G401.6 (cell line): Measurements from ENCODE around the gene SLC30A1.
"Not testable (repeated sequence)": the region's sequence is repeated elsewhere in the genome, so short reads cannot be mapped to it uniquely, and the experiment has no call there.

Source experiments
- FAIRE-seq: peaks from 2 replicates; lab custom pipeline; 2012; peaks lifted over from hg19 to GRCh38; lab: Jason Lieb, UNC

Gene SLC30A1

DNA sequence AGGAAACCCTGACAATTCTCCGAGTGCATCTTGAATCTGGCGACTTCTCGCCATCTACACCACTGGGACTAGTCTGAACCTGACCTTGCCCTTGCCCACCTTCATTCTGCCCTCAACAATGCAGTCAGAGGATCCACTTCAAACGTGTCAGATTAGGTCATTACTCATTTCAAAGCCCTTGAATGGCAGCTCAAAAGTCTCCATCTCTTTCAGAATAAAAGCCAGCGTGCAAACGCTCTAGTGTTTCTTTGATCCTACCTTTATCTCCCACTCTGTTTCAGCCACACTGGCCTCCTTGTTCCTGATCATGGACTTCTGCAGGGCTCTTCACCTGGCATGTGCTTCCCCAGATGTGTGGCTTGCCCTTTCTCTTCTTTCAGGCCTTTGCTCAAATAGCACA, 31.3 kb downstream of the SLC30A1 start:
- no peak for FAIRE-seq

DNA sequence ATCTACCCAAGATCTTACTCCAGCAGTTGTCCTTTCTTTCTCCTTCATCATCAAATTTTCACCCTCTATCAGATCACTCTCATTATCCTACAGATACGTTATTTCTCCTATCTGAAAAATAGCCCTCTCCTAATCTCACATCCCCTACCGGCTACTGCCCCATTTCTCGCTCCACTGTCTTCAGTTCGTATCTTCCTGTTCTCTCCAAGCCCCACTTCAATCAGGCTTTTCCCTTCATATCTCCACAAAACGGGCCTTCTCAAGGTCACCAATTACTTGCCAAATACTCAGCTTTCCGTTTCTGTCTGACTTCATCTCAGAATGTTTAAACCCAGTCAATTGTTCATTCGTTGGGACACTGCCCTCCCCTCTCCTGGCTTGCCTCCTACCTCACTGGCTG, 32.4 kb downstream of the SLC30A1 start:
- FAIRE-seq: no peak

DNA sequence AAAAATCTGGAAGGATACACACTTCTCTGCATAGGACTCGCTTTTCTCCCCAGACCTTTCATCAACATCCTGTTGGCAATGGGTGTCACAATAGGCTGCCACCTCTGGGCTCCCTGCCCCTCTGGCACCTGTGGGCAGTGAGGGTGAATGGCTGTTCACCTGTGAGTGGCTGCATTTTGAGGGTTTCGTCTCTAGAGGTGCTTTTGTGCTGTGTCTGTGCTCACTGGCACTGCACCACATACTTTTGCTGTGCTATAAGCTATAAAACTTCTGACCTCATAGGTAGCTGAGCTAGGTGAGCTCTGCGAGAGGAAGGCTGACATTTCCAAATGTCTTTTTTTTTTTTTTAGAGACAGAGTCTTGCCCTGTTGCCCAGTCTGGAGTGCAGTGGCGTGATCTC, 35.9 kb downstream of the SLC30A1 start:
- FAIRE-seq: no peak

DNA sequence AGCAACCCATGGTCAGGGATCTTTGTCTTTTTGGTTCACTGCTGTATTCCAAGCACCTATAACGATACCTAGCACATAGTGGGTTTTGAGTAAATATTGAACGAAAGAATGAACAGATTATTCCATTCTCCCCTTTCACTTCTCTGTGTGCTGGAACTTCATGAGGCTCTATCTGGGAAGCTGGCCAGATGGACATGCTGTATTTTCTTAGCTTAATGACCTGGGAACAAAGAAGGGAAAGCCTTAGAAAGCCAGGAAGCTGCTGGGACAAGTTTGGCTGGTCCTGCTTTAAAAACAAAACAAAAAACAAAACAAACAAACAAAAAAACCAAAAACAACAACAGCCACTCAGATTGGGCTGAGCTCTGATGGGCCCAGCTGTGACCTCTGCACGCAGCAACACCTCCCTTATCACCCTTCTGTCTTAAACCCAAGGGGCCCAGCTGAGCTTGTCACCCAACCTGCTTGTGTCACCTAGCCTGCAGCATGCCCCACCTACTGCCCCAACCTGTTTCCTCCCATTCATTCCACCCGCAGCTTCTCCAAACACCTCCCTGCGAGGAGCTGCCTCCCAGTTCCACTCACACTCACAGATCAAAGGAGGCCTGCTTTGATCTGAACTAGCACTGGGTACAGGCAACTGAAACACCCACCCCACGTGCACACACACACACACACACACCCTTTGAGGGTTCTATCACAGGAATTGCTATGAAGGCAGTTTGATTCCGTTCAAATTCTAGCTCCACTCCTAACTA, 37.1 kb downstream of the SLC30A1 start:
- no peak for FAIRE-seq

DNA sequence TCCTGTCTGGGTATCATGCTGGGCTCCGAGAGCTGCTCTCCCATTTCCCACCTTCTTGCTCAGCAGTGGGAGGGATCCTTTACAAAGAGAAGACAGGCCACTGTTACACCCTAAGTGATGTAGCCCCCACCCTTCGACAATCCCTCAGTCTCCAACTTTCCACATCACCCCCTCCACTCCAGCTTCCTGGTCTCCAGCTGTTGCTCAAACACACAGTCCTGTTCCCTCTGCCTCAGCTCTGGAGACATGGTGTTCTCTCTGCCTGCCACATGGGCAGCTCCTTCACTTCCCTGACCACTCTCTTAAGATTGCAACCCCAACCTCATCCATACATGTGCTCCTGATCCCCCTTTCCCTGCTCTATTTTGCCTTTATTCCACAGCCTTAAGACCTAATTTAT, 37.7 kb downstream of the SLC30A1 start:
- no peak for FAIRE-seq

DNA sequence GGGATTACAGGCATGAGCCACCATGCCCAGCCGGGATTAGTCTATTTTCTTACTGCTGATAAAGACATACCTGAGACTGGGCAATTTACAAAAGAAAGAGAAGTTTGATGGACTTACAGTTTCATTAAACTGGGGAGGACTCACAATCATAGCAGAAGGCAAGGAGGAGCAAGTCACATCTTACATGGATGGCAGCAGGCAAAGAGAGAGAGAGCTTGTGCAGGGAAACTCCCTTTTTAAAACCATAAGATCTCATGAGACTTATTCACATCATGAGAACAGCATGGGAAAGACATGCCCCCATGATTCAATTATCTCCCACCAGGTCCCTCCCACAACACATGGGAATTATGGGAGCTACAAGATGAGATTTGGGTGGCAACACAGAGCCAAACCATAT, 38.1 kb downstream of the SLC30A1 start:
- FAIRE-seq: not testable (repeated sequence)

DNA sequence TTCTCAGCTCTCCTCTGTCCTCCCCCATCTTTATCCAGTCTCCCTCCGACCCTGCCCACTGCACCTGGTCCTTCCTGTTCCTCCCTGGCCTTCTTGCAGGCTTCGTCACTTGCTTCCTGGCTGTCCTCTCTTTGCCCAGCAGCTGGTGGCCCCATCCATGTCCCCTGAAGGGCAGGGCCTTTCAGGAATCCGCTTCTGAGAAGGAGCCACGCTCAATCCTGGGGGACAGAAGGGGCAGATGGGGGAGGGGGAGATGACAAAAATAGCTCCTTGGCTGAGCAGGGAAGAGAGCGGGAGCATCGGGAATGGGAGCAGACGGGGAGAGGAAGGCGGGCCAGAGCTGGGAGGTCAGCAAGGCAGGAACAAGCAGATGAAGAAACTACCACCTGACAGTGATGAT, 40.7 kb downstream of the SLC30A1 start:
- FAIRE-seq: no peak

DNA sequence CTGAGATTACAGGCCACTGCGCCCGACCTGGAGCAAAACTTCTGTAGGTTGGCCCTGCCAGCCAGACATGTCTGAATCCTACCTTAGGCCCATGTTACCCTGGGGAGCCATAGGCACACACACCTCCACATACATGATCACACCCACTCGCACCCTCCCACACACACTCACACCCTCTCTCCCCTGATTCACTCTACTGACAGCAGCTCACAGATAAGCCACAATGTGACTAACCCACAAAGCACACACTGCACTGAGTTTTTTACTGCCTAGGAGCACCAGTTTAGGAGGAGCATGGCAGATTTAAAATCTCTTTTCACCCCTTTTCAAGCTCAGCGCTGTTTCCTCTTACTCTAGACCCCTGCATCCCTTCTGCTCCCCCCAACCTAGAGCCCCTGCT, 41.7 kb downstream of the SLC30A1 start:
- FAIRE-seq: no peak

DNA sequence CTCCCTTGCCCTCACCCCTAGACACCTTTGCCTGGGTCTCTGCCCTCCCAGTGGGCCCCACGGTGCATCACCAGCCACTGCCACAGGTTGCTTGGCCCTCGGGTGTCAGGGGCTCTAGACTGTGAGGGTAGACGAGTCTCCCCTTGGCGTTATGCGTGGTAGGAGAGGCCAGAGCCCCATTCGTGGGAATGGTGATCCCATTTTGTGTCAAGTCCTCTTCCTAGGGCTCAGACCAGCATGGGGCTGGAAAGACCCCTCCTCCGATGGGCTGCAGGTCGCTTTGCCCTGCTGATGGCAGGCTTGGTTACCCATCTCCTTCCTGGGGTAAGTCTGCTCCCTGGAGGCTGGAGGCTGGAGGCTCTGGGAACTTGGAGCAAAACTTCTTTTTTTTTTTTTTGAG, 42.4 kb downstream of the SLC30A1 start:
- no peak for FAIRE-seq

DNA sequence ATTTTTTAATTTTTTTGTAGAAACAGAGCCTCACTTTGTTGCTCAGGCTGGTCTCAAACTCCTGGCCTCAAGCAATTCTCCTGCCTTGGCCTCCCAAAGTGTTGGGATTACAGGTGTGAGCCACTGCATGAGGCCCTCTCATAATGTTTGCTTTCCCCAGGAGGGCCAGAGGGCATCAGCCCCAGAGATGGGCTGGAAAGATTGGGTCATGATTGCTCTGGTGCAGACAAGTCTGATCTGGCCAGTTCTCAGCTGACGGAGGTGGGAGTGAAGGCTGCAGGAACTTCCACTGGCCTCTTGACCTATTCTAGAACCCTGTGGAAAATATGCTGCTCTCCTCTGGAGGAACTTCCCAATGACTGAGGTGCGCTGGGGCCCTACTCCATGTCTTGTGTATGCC, 43.6 kb downstream of the SLC30A1 start:
- no peak for FAIRE-seq

DNA sequence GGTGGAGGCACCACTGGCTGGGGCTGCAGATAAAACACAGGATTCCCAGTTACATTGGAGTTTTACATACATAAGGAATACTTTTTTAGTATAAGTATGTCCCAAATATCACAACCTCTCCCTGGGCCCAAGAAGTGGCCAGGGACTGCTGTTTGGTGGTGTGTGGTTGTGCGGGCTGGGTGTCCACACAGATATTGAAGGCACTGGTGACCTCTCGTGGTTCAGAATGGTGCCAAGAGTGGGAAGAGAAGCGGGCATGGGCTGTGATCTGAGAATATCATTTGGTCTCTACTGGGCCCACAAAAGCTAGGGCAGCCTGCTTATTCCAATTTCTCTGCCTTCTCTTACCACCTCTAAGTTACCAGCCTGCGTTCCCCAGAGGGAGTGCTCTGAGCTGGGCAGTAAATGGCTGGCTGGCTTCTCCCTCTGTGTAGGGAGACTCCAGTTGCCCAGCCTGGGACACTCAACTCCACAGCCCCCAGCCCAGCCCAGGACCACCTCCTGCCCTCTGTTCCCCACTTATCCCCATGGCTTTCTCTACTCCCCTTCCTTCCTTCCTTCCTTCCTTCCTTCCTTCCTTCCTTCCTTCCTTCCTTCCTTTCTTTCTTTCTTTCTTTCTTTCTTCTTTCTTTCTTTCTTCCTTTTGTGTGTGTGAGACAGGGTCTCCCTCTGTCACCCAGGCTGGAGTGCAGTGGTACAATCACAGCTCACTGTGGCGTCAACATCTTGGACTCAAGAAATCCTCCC, 44.2 kb downstream of the SLC30A1 start:
- FAIRE-seq: no peak

DNA sequence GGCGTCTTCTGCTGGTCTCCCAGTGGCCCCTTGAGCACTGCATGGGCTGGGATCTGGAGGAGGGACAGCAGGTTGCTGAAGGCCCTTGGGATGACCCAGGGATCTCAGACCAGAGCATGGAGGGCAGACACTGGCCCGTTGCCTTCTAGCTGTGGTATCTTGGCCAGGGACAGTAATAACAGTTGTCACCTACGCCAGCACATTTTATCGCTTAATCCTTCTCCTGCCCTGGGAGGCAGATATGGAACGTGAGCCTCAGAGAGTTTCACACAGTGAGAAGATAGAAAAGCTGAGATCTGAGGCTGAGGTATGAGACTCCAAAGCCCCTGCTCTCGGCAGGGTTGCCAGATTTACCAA, 46.9 kb downstream of the SLC30A1 start:
- no peak for FAIRE-seq

DNA sequence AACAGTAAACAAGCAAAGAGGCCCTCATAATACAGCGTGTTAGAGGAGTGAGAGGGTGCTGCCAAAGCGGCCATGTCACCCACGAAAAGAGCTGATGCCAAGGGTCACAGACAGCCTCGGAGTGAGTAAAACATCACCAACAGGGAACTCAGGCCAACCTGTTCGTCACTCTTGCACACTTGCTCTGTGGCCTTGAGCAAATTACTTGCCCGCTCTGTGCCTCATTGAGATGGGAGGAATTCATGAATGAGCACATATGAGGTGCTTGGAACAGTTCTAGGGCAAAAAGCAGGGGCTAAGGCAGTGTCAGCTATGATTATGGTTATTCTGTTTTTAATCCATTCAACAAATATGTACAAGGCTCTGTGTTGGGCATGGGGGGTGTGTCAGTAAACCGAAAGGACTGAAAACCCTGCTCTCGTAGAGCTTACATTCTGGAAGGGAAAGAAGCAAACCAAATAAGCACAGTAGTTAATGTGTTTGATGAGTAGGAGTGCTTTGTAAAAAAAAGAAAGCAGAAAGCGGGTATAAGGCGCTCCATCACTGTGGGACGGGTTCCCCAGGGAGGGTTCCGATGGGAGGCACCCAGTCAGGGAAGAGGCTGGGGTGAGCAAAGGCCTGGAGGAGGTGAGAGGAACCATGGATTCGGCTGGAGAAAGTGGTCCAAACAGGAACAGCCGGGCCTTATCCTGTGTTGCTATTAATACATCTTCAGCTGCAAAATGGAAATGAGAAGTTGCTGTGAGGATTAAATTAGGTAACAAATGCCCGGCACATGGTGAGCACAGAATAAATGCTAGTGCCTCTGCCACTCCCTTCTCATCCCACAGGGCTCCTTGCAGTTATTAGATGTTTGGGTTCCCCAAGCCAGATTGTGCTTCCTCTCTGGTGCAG, 47.5 kb downstream of the SLC30A1 start:
- no peak for FAIRE-seq

DNA sequence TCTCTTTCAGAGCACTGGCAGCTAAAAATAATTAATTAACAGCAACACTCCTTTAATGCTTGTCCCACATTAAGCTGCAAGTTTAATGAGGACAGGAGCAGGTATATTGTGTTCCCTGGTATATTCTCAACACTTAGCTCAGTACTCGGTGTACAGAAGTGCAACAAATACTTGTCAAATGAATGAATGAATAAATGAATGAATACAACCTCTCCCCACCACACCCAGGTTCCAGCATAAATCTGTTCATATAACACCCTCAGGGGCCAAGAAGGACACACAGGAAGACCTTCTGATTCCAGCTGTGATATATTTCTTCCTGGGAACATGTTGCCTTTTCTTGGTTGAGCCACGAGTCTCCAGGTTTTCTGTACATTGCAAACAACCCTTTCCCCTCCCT, 48.9 kb downstream of the SLC30A1 start:
- FAIRE-seq: no peak

DNA sequence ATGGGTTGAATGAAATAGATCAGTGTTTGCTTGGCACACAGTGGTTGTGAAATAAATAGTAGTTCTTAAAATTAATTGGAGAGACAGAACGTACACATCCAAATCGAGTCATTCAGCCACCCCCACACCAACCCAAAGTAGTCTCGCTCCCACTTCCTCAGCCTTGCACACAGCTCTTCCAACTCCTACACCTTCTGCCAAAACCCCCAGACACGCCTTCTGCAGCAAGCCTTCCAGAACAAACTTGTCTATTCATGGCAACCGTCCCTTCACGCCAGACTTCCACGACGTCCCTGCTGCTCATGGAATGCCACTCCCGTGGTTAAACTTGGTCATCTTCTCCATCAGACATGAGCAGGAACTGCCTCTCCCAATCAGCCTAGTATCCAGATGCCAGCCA, 49.5 kb downstream of the SLC30A1 start:
- FAIRE-seq: no peak

DNA sequence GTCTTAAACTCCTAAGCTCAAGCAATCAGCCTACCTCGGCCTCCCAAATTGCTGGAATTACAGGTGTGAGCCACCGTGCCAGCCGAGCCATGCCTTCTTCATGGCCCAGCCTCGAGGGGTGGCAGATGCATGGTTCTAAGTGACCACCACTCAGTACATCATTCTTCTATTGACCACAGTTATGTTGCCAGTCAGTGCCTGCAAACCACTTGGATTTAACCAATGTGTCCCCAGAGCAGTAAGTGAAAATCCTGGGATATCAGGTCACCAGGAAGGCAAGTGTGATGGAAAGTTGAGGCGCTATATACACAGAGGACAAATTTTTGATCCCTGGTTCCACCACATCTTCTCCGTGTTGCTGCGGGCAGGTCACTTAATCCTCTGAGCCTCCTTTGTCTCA, 50.0 kb downstream of the SLC30A1 start:
- FAIRE-seq: no peak

DNA sequence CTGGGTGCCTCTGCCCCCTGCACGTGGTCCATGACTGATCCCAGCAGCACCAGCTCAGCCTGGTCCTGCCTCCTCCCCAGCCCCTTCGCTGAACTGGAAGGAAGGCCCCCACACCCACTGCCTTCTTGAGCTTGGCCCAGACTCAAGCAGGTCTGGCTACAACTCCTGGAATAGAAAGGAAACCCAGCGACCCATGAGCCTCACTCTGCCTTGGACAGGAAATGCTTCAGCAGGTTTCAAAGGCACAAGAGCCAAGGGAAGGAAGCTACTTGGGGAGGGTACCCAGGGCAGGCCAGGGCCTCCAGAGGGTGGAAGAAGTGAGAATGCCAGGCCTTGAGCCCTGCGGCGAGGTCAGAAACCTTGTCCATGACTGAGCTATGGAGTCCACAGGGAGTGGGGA, 51.1 kb downstream of the SLC30A1 start:
- FAIRE-seq: no peak

DNA sequence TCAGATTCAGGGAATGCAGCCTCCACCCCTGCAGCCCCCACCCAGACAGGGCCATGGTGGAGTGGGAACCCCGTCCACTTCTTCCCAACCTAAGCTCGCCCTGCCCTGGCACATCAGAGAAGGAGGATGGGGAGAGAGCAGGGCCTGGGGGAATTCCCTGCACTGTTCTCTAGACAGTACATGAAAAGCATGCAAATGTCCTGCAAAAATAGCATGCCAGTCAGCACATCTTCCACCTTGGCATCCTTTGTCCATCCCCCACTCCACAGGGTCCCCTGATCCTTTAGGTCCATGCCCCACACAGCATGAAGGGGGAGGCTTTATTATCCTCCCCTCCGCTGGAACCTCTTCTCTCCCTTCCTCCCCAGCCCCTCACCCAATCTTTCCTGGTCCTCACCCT, 52.0 kb downstream of the SLC30A1 start:
- no peak for FAIRE-seq

DNA sequence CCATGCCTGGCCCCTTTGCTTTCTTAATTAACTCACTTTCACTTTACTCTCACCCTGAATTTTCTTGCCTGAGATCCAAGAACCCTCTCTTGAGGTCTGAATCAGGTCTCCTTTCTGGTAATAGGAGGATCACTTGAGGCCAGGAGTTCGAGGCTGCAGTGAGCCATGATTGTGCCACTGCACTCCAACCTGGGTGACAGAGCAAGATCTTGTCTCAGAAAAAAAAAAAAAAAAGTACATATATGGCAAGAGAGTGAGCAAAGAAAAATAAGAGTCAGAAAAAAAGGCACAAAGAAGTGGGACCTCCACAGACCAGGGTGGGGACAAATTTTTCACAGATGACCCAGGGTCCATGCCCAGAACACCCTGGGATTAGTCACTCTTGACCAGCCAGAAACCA, 52.9 kb downstream of the SLC30A1 start:
- FAIRE-seq: no peak

DNA sequence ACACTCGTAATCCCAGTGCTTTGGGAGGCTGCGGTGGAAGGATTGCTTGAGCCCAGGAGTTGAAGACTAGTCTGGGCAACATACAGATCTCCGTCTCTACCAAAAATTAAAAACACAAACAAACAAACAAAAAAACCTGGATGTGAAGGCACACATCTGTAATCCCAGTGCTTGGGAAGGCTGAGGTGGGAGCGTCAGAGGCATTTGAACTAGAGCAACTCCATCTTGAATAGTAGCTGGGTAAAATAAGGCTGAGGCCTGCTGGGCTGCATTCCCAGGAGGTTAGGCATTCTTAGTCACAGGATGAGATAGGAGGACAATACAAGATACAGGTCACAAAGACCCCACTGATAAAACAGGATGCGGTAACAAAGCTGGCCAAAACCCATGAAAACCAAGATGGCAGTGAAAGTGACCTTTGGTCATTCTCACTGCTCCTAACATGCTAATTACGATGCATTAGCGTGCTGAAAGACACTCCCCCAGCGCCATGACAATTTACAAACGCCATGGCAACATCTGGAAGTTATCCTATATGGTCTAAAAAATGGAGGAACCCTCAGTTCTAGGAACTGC, 53.8 kb downstream of the SLC30A1 start:
- FAIRE-seq: no peak

DNA sequence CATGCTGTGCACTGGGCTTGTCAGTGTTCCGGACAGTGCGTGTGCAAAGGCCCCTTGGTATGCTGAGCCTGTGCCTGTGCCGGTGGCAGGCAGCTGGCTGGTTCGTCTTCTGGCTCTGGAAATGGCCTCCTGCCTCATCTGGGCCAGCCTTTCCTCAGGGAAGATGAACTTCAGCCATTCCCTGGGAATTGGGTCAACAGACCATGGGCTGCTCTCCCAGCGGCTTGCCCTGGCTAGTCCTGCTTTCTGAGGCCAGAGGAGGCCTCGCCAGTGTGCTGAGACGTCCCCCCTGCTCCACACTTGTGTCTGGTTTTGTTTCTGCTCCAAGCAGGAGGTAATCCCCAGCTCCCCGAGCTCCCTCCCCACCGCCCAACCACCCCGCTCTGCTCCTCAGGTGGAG, 54.4 kb downstream of the SLC30A1 start:
- no peak for FAIRE-seq

DNA sequence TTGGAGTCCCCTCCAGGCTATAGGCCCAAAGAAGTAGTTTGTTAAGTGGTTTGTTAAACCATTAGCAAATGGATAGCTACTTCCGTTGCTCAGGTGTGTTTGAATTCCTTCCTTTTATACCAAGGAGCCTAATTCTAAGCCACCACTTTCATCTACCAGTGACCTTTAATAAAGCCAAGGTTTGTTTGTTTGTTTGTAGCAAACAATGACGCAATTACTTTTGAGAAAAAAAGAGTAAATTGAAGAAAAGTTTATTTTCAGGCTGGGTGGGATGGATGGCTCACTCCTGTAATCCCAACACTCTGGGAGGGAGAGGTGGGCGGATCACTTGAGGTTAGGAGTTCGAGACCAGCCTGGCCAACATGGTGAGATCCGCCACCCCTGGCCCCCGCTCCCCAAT, 56.2 kb downstream of the SLC30A1 start:
- FAIRE-seq: no peak
